ENCODE data around the gene MIX23. TPM values are rescaled to one million over a fixed set of nuclear protein-coding genes. Genes with fewer than 3 reads are reported as not detected.
A peak's percentile ranks its signal among the peaks of the same experiment; 100 is the strongest.

MIX23 gene
- total and polyA plus RNA-seq, 2 of the 4 experiments (the other 2 are of a cell fraction): 10.0 to 26.7 TPM

DNA sequence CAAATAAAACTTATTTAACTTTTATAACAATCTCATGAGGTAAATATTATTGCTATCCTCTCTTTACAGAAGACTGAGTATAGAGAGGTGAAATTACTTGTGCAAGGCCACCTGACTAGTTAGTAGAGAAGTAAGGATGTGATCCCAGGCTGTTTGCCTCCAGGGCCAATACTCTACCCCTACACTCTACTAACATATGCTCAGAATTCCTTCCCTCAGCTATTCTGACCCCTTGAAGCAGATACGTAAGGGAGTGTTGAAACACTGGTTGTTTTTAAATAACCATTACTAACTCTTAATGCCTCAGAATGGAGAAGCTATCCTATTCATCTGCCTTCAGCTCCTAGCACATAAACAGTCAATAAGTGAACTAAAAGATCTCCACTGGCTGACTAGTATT is 33.9 kb downstream of the MIX23 start:
- Histone ChIP-seq H3K27ac (ENCODE audit: insufficient read depth, low read length) (no peak overlapping the region), H2AK5ac (ENCODE audit: low read depth, low read length) (no peak overlapping the region), H3K36me3 (ENCODE audit: control insufficient read depth, insufficient read depth, low read length) (no peaks in the 10 kb centered on the region), H4K91ac (ENCODE audit: insufficient read depth, low read depth, low read length) (no peak overlapping the region), H2BK120ac (ENCODE audit: low read depth, low read length) (no peak overlapping the region), H2BK15ac (ENCODE audit: low read depth, low read length) (no peak overlapping the region), H3K4me2 (ENCODE audit: low read depth, low read length) (no peak overlapping the region), H3K9me1 (ENCODE audit: insufficient read depth, low read length) (no peaks in the 10 kb centered on the region), H3K18ac (ENCODE audit: low read depth, low read length) (no peak overlapping the region), H3K4ac (ENCODE audit: low read depth, low read length) (no peak overlapping the region), H2BK20ac (ENCODE audit: low read depth, low read length) (no peak overlapping the region), H2BK5ac (ENCODE audit: low read depth, low read length, poor library complexity, severe bottlenecking) (no peak overlapping the region), H3K4me3 (ENCODE audit: insufficient read depth, low read depth, low read length) (no peak overlapping the region), H4K20me1 (ENCODE audit: insufficient read depth, low read length) (no peaks in the 10 kb centered on the region), H3K9ac (ENCODE audit: low read depth, low read length) (no peak overlapping the region), H2AK9ac (replicated peaks; ENCODE audit: low read depth, low read length, poor library complexity) (no peak overlapping the region), H3K14ac (replicated peaks; ENCODE audit: low read depth, low read length) (no peak overlapping the region), H4K8ac (ENCODE audit: low read depth in 2 of 2, low read length in 2 of 2) (no peak overlapping the region), H3K27me3 (ENCODE audit: control insufficient read depth, insufficient read depth, low read length) (no peaks in the 10 kb centered on the region), H3K79me1 (ENCODE audit: low read depth in 1 of 2, low read length in 2 of 2) (no peaks in the 10 kb centered on the region), H2AFZ (replicated peaks; ENCODE audit: low read length, poor library complexity) (no peak overlapping the region), H3K23ac (ENCODE audit: low read depth, low read length) (no peak overlapping the region), H3K56ac (ENCODE audit: extremely low read depth, insufficient read depth, low read length) (no peak overlapping the region), H4K5ac (ENCODE audit: low read depth, low read length) (no peak overlapping the region), H3K9me3 (ENCODE audit: control insufficient read depth, insufficient read depth, low read length) (no peaks in the 10 kb centered on the region), H3K4me1 (ENCODE audit: control insufficient read depth, insufficient read depth, low read length) (peaks cover 3% of the 10 kb centered on the region)
- BruUV-seq (replicated peaks): no TSS peak
- dilution Hi-C loops (cut with HindIII; ENCODE audit: low sequenced_read_pairs, unreplicated experiment): no loop called here
- ChIA-PET CTCF (interaction anchor here (0.6 to 1.6 kb wide), 2 partner anchors 10 to 229 kb away, joined by 3 read pairs; no protein-coding TSS in a partner anchor), POLR2A (ENCODE audit: unreplicated experiment) (no interaction called here)
- WGBS, 2 experiments (ENCODE audit: extremely low coverage in 2 of 2, insufficient read length in 1 of 2): no CpG with 5 or more reads among the region's 1 CpG
- ATAC-seq (ENCODE audit: low read depth) (no peak), DNase-seq (peak; percentile 1)
- in situ Hi-C loops (cut with MboI; ENCODE audit: low sequenced_read_pairs): no loop called here
- intact Hi-C loops (cut with micrococcal nuclease): no loop called here
- TF ChIP-seq ELK1 (IDR thresholded peaks at IDR 0.05; ENCODE audit: borderline replicate concordance, low read depth, low read length): no peak
- TF ChIP-seq CHD1 (IDR thresholded peaks at IDR 0.05; ENCODE audit: low read depth, low read length): no peak
- no peak for TF ChIP-seq RAD21 (IDR thresholded peaks at IDR 0.05; ENCODE audit: low read length)
- TF ChIP-seq MAZ (IDR thresholded peaks at IDR 0.05; ENCODE audit: borderline replicate concordance, low read depth, low read length): no peak
- no peak for TF ChIP-seq RFX5 (IDR thresholded peaks at IDR 0.05; ENCODE audit: low read depth, low read length)
